B cell (primary cell): ENCODE data around the gene IMMP2L.

ENCODE experiments used
- EZH2 ChIP-seq: IDR thresholded peaks from 2 replicates; pipeline ENCODE4 v1.6.1; 2012; ENCODE audit warnings: borderline replicate concordance, low read depth, mild to moderate bottlenecking, moderate library complexity, low read length; ENCODE audit not compliant: insufficient read depth, poor library complexity, severe bottlenecking
- TF ChIP-seq, protein P1 (sequence below): fragments of 200-600 bp; IDR thresholded peaks from one replicate; pipeline ENCODE4 v1.8.0; 2022; ENCODE audit warnings: antibody characterized with exemption, mild to moderate bottlenecking

DNA sequence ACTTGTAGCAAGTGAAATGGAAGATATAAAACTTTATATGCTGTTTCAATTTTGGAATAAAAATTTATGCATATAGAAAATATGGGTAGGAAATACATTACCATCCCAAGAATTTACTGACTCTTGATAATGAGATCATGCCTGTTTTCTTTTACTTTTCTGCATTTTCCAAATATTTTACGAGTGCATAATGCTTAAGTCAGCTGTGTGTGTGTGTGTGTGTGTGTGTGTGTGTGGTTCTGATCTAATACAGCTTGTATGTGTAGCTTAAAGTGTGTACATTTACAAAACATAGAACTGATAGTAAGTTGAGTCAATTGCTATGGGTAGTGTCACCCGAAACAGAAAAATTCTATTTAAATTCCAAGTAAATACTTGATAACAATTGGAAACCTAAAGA, 787.2 kb downstream of the IMMP2L start:
- TF ChIP-seq, protein P1, sequence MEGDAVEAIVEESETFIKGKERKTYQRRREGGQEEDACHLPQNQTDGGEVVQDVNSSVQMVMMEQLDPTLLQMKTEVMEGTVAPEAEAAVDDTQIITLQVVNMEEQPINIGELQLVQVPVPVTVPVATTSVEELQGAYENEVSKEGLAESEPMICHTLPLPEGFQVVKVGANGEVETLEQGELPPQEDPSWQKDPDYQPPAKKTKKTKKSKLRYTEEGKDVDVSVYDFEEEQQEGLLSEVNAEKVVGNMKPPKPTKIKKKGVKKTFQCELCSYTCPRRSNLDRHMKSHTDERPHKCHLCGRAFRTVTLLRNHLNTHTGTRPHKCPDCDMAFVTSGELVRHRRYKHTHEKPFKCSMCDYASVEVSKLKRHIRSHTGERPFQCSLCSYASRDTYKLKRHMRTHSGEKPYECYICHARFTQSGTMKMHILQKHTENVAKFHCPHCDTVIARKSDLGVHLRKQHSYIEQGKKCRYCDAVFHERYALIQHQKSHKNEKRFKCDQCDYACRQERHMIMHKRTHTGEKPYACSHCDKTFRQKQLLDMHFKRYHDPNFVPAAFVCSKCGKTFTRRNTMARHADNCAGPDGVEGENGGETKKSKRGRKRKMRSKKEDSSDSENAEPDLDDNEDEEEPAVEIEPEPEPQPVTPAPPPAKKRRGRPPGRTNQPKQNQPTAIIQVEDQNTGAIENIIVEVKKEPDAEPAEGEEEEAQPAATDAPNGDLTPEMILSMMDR = no peak
- no peak for TF ChIP-seq EZH2
